SU-DHL-6 (cell line): ENCODE data around the gene TFAP2E.

Experiments used
- H2AFZ ChIP-seq: fragments of 200-600 bp; sonication (generic); 2 replicates; pipeline ENCODE4 v1.6.1; 2014; ENCODE audit warnings: low read depth, mild to moderate bottlenecking, moderate library complexity, mixed read lengths, antibody characterized with exemption, low read length; ENCODE audit not compliant: severe bottlenecking
- H3F3A ChIP-seq: fragments of 200-600 bp; shearing (Covaris generic); 2 replicates; pipeline ENCODE4 v1.6.0; 2016; ENCODE audit warnings: antibody characterized with exemption, mild to moderate bottlenecking; ENCODE audit not compliant: insufficient read depth
- H3K27ac ChIP-seq: fragments of 200-600 bp; sonication (generic); 2 replicates; pipeline ENCODE4 v1.5.1; 2016; ENCODE audit warnings: low read depth, mild to moderate bottlenecking, low read length, moderate library complexity, mixed read lengths
- H3K27me3 ChIP-seq: fragments of 200-600 bp; sonication (generic), shearing (Covaris generic); 2 replicates; pipeline ENCODE4 v1.6.0; 2014; ENCODE audit warnings: mild to moderate bottlenecking, low read length
- H3K36me3 ChIP-seq: fragments of 200-600 bp; sonication (generic); 2 replicates; pipeline ENCODE4 v1.6.1; 2014; ENCODE audit warnings: mild to moderate bottlenecking, low read length, mixed read lengths
- H3K4me2 ChIP-seq: fragments of 300-600, 200-600 bp; shearing (Covaris generic), sonication (generic); 2 replicates; pipeline ENCODE4 v1.6.0; 2014; ENCODE audit warnings: low read length, low read depth, mild to moderate bottlenecking; ENCODE audit not compliant: poor library complexity, severe bottlenecking
- H3K4me3 ChIP-seq: fragments of 200-600 bp; sonication (generic); 2 replicates; pipeline ENCODE4 v1.5.1; 2014; ENCODE audit warnings: antibody characterized with exemption, low read length, mild to moderate bottlenecking, mixed read lengths; ENCODE audit not compliant: insufficient read depth, poor library complexity, severe bottlenecking
- H3K79me2 ChIP-seq: fragments of 200-600 bp; sonication (generic); 2 replicates; pipeline ENCODE4 v1.6.1; 2014; ENCODE audit warnings: mild to moderate bottlenecking, low read length, moderate library complexity; ENCODE audit not compliant: insufficient read depth
- H3K9ac ChIP-seq: fragments of 200-600 bp; sonication (generic); 2 replicates; pipeline ENCODE4 v1.7.0; 2014; ENCODE audit warnings: mild to moderate bottlenecking, low read length
- H3K9me2 ChIP-seq: fragments of 200-600 bp; sonication (generic); replicated peaks from 2 replicates; pipeline ENCODE4 v1.6.1; 2014; ENCODE audit warnings: low read length; ENCODE audit not compliant: insufficient read depth
- H3K9me3 ChIP-seq: fragments of 200-600 bp; sonication (generic); 2 replicates; pipeline ENCODE4 v1.6.1; 2014; ENCODE audit warnings: low read length, mixed read lengths; ENCODE audit not compliant: insufficient read depth
- H4K20me1 ChIP-seq: fragments of 200-600 bp; sonication (generic); 2 replicates; pipeline ENCODE4 v1.6.1; 2014; ENCODE audit warnings: low read depth, mild to moderate bottlenecking, antibody characterized with exemption, low read length, moderate library complexity, mixed read lengths
- CTCF ChIP-seq: fragments of 200-600 bp; sonication (generic); IDR thresholded peaks from one replicate; pipeline ENCODE4 v1.5.1; 2017; ENCODE audit warnings: antibody characterized with exemption, mild to moderate bottlenecking, low read length, moderate library complexity; ENCODE audit not compliant: insufficient read depth, poor library complexity, severe bottlenecking
- EZH2phosphoT487 ChIP-seq: fragments of 200-600 bp; sonication (generic), shearing (Covaris generic); conservative IDR thresholded peaks from 2 replicates; pipeline ENCODE4 v1.6.1; 2018; ENCODE audit warnings: mild to moderate bottlenecking, antibody characterized with exemption, low read length, moderate library complexity, mixed read lengths

The TFAP2E gene

GRCh38 chr1:35571263-35571662 lies 1.9 kb upstream of the TFAP2E start:
- no peak overlapping the region for H3K9ac ChIP-seq
- no peak overlapping the region for H3K4me2 ChIP-seq
- H3K79me2 ChIP-seq = no peaks in the 10 kb centered on the region
- H3K9me3 ChIP-seq = no peaks in the 10 kb centered on the region
- no peak overlapping the region for H3K27ac ChIP-seq
- no peaks in the 10 kb centered on the region for H3K27me3 ChIP-seq
- no peaks in the 10 kb centered on the region for H3K9me2 ChIP-seq
- no peak overlapping the region for H3K4me3 ChIP-seq
- no peak overlapping the region for H2AFZ ChIP-seq
- H4K20me1 ChIP-seq = no peaks in the 10 kb centered on the region
- no peaks in the 10 kb centered on the region for H3K36me3 ChIP-seq
- H3F3A ChIP-seq = no peaks in the 10 kb centered on the region
- TF ChIP-seq CTCF (no peak), EZH2phosphoT487 (no peak)

DNA sequence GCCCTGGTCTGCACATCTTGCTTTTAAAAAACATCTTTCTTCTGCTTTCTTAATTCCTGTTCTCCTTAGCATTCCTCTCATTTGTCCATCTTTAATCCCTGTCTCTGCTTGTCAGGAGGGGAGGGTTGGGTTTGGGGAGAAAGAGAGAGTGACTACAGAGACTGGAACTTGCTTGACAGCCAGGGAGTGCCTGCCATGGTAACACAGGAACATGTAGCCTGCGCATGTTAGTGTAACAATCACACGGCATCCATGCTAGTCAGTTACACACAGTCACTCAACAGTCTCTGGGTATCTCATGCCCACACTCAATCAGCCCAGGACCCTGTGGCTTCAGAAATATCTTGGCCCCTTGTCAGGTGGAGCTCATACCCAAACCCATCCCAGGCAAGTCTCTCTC lies 818 bp upstream of the TFAP2E start:
- no peak overlapping the region for H3K4me2 ChIP-seq
- no peaks in the 10 kb centered on the region for H3K27me3 ChIP-seq
- no peak overlapping the region for H2AFZ ChIP-seq
- H3K27ac ChIP-seq = no peak overlapping the region
- H3K9me2 ChIP-seq = no peaks in the 10 kb centered on the region
- TF ChIP-seq CTCF = no peak
- TF ChIP-seq EZH2phosphoT487 = no peak
- no peaks in the 10 kb centered on the region for H3F3A ChIP-seq
- no peak overlapping the region for H3K9ac ChIP-seq
- no peaks in the 10 kb centered on the region for H3K79me2 ChIP-seq
- no peaks in the 10 kb centered on the region for H3K36me3 ChIP-seq
- no peak overlapping the region for H3K4me3 ChIP-seq
- H3K9me3 ChIP-seq = no peaks in the 10 kb centered on the region
- H4K20me1 ChIP-seq = no peaks in the 10 kb centered on the region

- Histone ChIP-seq H3K9me3 (no peaks in the 10 kb centered on the region), H3K4me3 (no peak overlapping the region), H3K27ac (no peak overlapping the region), H3K36me3 (no peaks in the 10 kb centered on the region), H3K9me2 (no peaks in the 10 kb centered on the region), H3K27me3 (no peaks in the 10 kb centered on the region), H3K4me2 (no peak overlapping the region), H2AFZ (no peak overlapping the region), H3K79me2 (no peaks in the 10 kb centered on the region), H3F3A (no peaks in the 10 kb centered on the region), H3K9ac (no peak overlapping the region), H4K20me1 (no peaks in the 10 kb centered on the region)
- TF ChIP-seq CTCF (no peak), EZH2phosphoT487 (no peak)
Measured at GRCh38 chr1:35574125-35574654, 1.1 kb downstream of the TFAP2E start.
